PC-3 (cell line): ENCODE measurements around the gene UBE2E1. TPM values are rescaled to one million over a fixed set of nuclear protein-coding genes. Genes with fewer than 3 reads are reported as not detected.

Experiments
- ATAC-seq: fragments of 200-7000 bp; cut with Tn5 transposase; 2 replicates; pipeline ENCODE4 v1.9.1; 2020; ENCODE audit warnings: mild to moderate bottlenecking, moderate library complexity
- BruUV-seq: library from RNA; stranded (reverse); fragments of 400-500 nt; replicated peaks from 2 replicates; lab custom pipeline; 2021; lab: Mats Ljungman, UMichigan
- CTCF ChIA-PET: fragments of 300-600 bp; sonication (Branson Sonifier 250); formaldehyde crosslinking; loops from one replicate; lab custom pipeline; 2022; ENCODE audit warnings: antibody characterized with exemption; lab: Charles Lee
- POLR2A ChIA-PET: fragments of 300-600 bp; sonication (Branson Sonifier 250); formaldehyde crosslinking; loops from one replicate; lab custom pipeline; 2022; ENCODE audit warnings: antibody characterized with exemption; ENCODE audit not compliant: unreplicated experiment; lab: Charles Lee
- DNase-seq: peaks from one replicate; pipeline ENCODE4 v3.0.0-alpha.2; 2015
- H2AFZ ChIP-seq: fragments of 300-600 bp; sonication (generic); 2 replicates; pipeline ENCODE4 v1.6.0; 2016; ENCODE audit warnings: antibody characterized with exemption, low read length
- H3F3A ChIP-seq: fragments of 300-600 bp; sonication (generic); one replicate; pipeline ENCODE4 v1.6.0; 2017; ENCODE audit warnings: antibody characterized with exemption, low read length, control low read depth, mild to moderate bottlenecking; ENCODE audit not compliant: unreplicated experiment
- H3K27ac ChIP-seq: fragments of 300-600 bp; sonication (generic); 2 replicates; pipeline ENCODE4 v1.5.1; 2016; ENCODE audit warnings: mild to moderate bottlenecking, low read length
- H3K27me3 ChIP-seq: fragments of 300-600 bp; sonication (generic); 2 replicates; pipeline ENCODE4 v1.6.1; 2016; ENCODE audit warnings: low read length, mixed read lengths
- H3K36me3 ChIP-seq: fragments of 300-600 bp; sonication (generic); 2 replicates; pipeline ENCODE4 v1.6.1; 2016; ENCODE audit warnings: low read depth, mixed run types, low read length, mixed read lengths
- H3K4me1 ChIP-seq: fragments of 300-600 bp; sonication (generic); 2 replicates; pipeline ENCODE4 v1.5.1; 2016; ENCODE audit warnings: low read length; ENCODE audit not compliant: insufficient read depth
- H3K4me2 ChIP-seq: fragments of 300-600 bp; sonication (generic); 2 replicates; pipeline ENCODE4 v1.6.0; 2016; ENCODE audit warnings: low read length
- H3K4me3 ChIP-seq: fragments of 300-600 bp; sonication (generic); 2 replicates; pipeline ENCODE4 v1.5.1; 2016; ENCODE audit warnings: mild to moderate bottlenecking, low read length, mixed read lengths
- H3K79me2 ChIP-seq: fragments of 300-600 bp; sonication (generic); 2 replicates; pipeline ENCODE4 v1.6.1; 2017; ENCODE audit warnings: low read length, mixed read lengths
- H3K9ac ChIP-seq: fragments of 300-600 bp; sonication (generic); 2 replicates; pipeline ENCODE4 v1.6.0; 2016; ENCODE audit warnings: mild to moderate bottlenecking, low read length
- H3K9me2 ChIP-seq: fragments of 300-600 bp; sonication (generic); replicated peaks from 2 replicates; pipeline ENCODE4 v1.6.1; 2016; ENCODE audit warnings: mixed run types, low read length, mixed read lengths
- H3K9me3 ChIP-seq: fragments of 300-600 bp; sonication (generic); 2 replicates; pipeline ENCODE4 v1.6.1; 2016; ENCODE audit warnings: low read length, mixed read lengths
- H4K20me1 ChIP-seq: fragments of 300-600 bp; sonication (generic); 2 replicates; pipeline ENCODE4 v1.6.1; 2016; ENCODE audit warnings: low read length, mixed read lengths
- CTCF ChIP-seq: fragments of 300-600 bp; sonication (generic); conservative IDR thresholded peaks from 2 replicates; pipeline ENCODE4 v1.5.1; 2017; ENCODE audit warnings: antibody characterized with exemption, low read depth, mild to moderate bottlenecking, low read length
- EZH2 ChIP-seq: fragments of 300-600 bp; sonication (generic); IDR thresholded peaks from one replicate; pipeline ENCODE4 v1.6.1; 2017; ENCODE audit warnings: antibody characterized with exemption, mild to moderate bottlenecking, low read length; ENCODE audit not compliant: unreplicated experiment
- EZH2phosphoT487 ChIP-seq: fragments of 300-600 bp; sonication (generic); IDR thresholded peaks from 2 replicates; pipeline ENCODE4 v1.6.1; 2018; ENCODE audit warnings: mild to moderate bottlenecking, antibody characterized with exemption, low read length, borderline replicate concordance
- intact Hi-C: fragments of 100-400 bp; cut with micrococcal nuclease; formaldehyde crosslinking; loops from 2 replicates; pipeline ENCODE4 v1.9.0; 2023
- total RNA-seq: library from RNA; depleted of rRNA; stranded (reverse); fragments of >200 nt; gene quantifications from 2 replicates; pipeline ENCODE4 v1.2.3, GENCODE V29; 2014

UBE2E1 gene
- total RNA-seq, 1 experiment from 2014 or later = 117 TPM

GRCh38 chr3:23811919-23812318 is 6.2 kb downstream of the UBE2E1 start:
- no peaks in the 10 kb centered on the region for H3K9me2 ChIP-seq
- H3K9ac ChIP-seq = peak overlapping the region; percentile 91; the same call in 1 of the 2 replicates
- TF ChIP-seq EZH2phosphoT487 (no peak), CTCF (no peak), EZH2 (no peak)
- peak overlapping the region; percentile 90 for H3K4me3 ChIP-seq
- ATAC-seq = no peak
- no peak overlapping the region for H2AFZ ChIP-seq
- H3K9me3 ChIP-seq = no peaks in the 10 kb centered on the region
- ChIA-PET CTCF (no interaction called here), POLR2A (no interaction called here)
- intact Hi-C loops = no loop called here
- no TSS peak for BruUV-seq
- no peaks in the 10 kb centered on the region for H3K27me3 ChIP-seq
- H3F3A ChIP-seq = no peaks in the 10 kb centered on the region
- peaks cover 26% of the 10 kb centered on the region; the same call in 1 of the 2 replicates for H3K36me3 ChIP-seq
- H4K20me1 ChIP-seq = peaks cover 27% of the 10 kb centered on the region
- no peak for DNase-seq
- peak overlapping the region; percentile 83 for H3K4me2 ChIP-seq
- H3K4me1 ChIP-seq = peaks cover 54% of the 10 kb centered on the region
- no peak overlapping the region for H3K27ac ChIP-seq
- peaks cover 98% of the 10 kb centered on the region for H3K79me2 ChIP-seq

- no peaks in the 10 kb centered on the region for H3K9me3 ChIP-seq
- TF ChIP-seq EZH2 (no peak), CTCF (no peak), EZH2phosphoT487 (no peak)
- no peaks in the 10 kb centered on the region for H3K27me3 ChIP-seq
- H3K9ac ChIP-seq = no peak overlapping the region
- POLR2A ChIA-PET = no interaction called here
- DNase-seq = peak; percentile 20
- no peaks in the 10 kb centered on the region for H3K9me2 ChIP-seq
- H3K4me1 ChIP-seq = peaks cover 29% of the 10 kb centered on the region
- intact Hi-C loops = no loop called here
- no peak overlapping the region for H3K4me3 ChIP-seq
- no peak overlapping the region for H2AFZ ChIP-seq
- H3K27ac ChIP-seq = no peak overlapping the region
- H3K36me3 ChIP-seq = peaks cover 41% of the 10 kb centered on the region
- H3K79me2 ChIP-seq = peaks cover 94% of the 10 kb centered on the region
- BruUV-seq = no TSS peak
- CTCF ChIA-PET = no interaction called here
- H3K4me2 ChIP-seq = no peak overlapping the region
- ATAC-seq = peak; percentile 64
- H4K20me1 ChIP-seq = peaks cover 23% of the 10 kb centered on the region
- no peaks in the 10 kb centered on the region for H3F3A ChIP-seq
These were observed 10.1 kb downstream of the UBE2E1 start for GRCh38 chr3:23815879-23816278.

GRCh38 chr3:23816721-23817120 is 11.0 kb downstream of the UBE2E1 start:
- Histone ChIP-seq H3K36me3 (peaks cover 41% of the 10 kb centered on the region), H3K9me3 (no peaks in the 10 kb centered on the region), H3K4me2 (no peak overlapping the region), H3K9ac (no peak overlapping the region), H3K27ac (no peak overlapping the region), H3F3A (no peaks in the 10 kb centered on the region), H2AFZ (no peak overlapping the region), H3K4me1 (peaks cover 27% of the 10 kb centered on the region), H3K27me3 (no peaks in the 10 kb centered on the region), H3K4me3 (no peak overlapping the region), H4K20me1 (peaks cover 26% of the 10 kb centered on the region), H3K9me2 (no peaks in the 10 kb centered on the region), H3K79me2 (peaks cover 94% of the 10 kb centered on the region)
- ChIA-PET CTCF (no interaction called here), POLR2A (no interaction called here)
- TF ChIP-seq EZH2 = no peak
- no peak for TF ChIP-seq CTCF
- no peak for TF ChIP-seq EZH2phosphoT487
- intact Hi-C loops = no loop called here
- ATAC-seq = no peak
- BruUV-seq = no TSS peak
- no peak for DNase-seq
